K562 (cell line): ENCODE results near the gene FXYD3. TPM values are rescaled to one million over a fixed set of nuclear protein-coding genes. Genes with fewer than 3 reads are reported as not detected.
A peak's percentile ranks its signal among the peaks of the same experiment; 100 is the strongest.

Source experiments
- ATAC-seq: fragments of 200-7000 bp; cut with Tn5 transposase; 3 replicates; pipeline ENCODE4 v1.9.1; 2020; ENCODE audit warnings: moderate library complexity
- BruUV-seq: library from RNA; stranded (reverse); fragments of 400-500 nt; replicated peaks from 2 replicates; lab custom pipeline; 2021; lab: Mats Ljungman, UMichigan
- CTCF ChIA-PET: fragments of 300-600 bp; formaldehyde crosslinking; extraction: SDS; loops from one replicate; lab custom pipeline; 2021; ENCODE audit warnings: low intra/inter-chr PET ratio; lab: Yijun Ruan, JAX
- POLR2A ChIA-PET: fragments of 300-600, 350-650 bp; sonication (Branson Sonifier 250); formaldehyde crosslinking; extraction: SDS; loops from one replicate; lab custom pipeline; 2021; ENCODE audit warnings: antibody characterized with exemption, inconsistent platforms; lab: Yijun Ruan, JAX
- DNase-seq, 4 experiments: peaks; one replicate each; pipeline versions ENCODE4 v3.0.0 to v3.0.0-alpha.2; 2011 to 2018; ENCODE audit warnings: low spot score in 3 of 4, mixed read lengths in 3 of 4; ENCODE audit errors: extremely low read depth in 1 of 4
- FAIRE-seq: peaks from 2 replicates; lab custom pipeline; 2011; peaks lifted over from hg19 to GRCh38; lab: Jason Lieb, UNC
- H2AFZ ChIP-seq: 2 replicates; pipeline ENCODE4 v1.6.0; 2011; ENCODE audit warnings: low read depth, low read length, control low read depth, inconsistent platforms
- H3K27ac ChIP-seq: fragments of 200-600 bp; 3 replicates; pipeline ENCODE4 v1.8.0; 2011; ENCODE audit warnings: low read depth, mild to moderate bottlenecking, control low read depth, inconsistent platforms, low read length, moderate library complexity, mixed read lengths; ENCODE audit errors: extremely low read depth
- H3K27me3 ChIP-seq, 2 experiments: fragments of 300-600 bp in 1 of 2; 2 replicates in 1 of 2; 3 replicates in 1 of 2; pipeline versions ENCODE4 v1.6.0 to v1.8.0; 2011; ENCODE audit warnings: inconsistent platforms in 2 of 2, low read length in 2 of 2, mild to moderate bottlenecking in 1 of 2, mixed read lengths in 1 of 2, moderate library complexity in 1 of 2; ENCODE audit not compliant: control insufficient read depth in 2 of 2, insufficient read depth in 2 of 2
- H3K36me3 ChIP-seq: fragments of 300-600 bp; 3 replicates; pipeline ENCODE4 v1.8.0; 2011; ENCODE audit warnings: mild to moderate bottlenecking, low read length, inconsistent platforms; ENCODE audit not compliant: control insufficient read depth, insufficient read depth
- H3K4me1 ChIP-seq, 2 experiments: fragments of 200-600 bp in 1 of 2; replicated peaks in 1 of 2; 2 replicates in 1 of 2; 3 replicates in 1 of 2; pipeline versions ENCODE4 v1.5.1 to v1.8.0; 2011; ENCODE audit warnings: inconsistent platforms in 2 of 2, low read length in 2 of 2, mild to moderate bottlenecking in 1 of 2, mixed read lengths in 1 of 2, moderate library complexity in 1 of 2; ENCODE audit not compliant: control insufficient read depth in 2 of 2, insufficient read depth in 2 of 2
- H3K4me2 ChIP-seq: 2 replicates; pipeline ENCODE4 v1.6.1; 2011; ENCODE audit warnings: low read length, control low read depth, inconsistent platforms, mixed read lengths; ENCODE audit not compliant: insufficient read depth
- H3K4me3 ChIP-seq: fragments of 200-600 bp; sonication (generic), shearing (Covaris generic); 2 replicates; pipeline ENCODE4 v1.5.1; 2016; ENCODE audit warnings: control low read depth, inconsistent platforms
- H3K79me2 ChIP-seq: fragments of 200-600 bp; 3 replicates; pipeline ENCODE4 v1.8.0; 2011; ENCODE audit warnings: low read length, inconsistent platforms; ENCODE audit not compliant: control insufficient read depth, insufficient read depth
- H3K9ac ChIP-seq, 2 experiments: 2 replicates each; pipeline versions ENCODE4 v1.6.0 to v1.6.1; 2011; ENCODE audit warnings: low read depth in 2 of 2, low read length in 2 of 2, control low read depth in 1 of 2, inconsistent platforms in 1 of 2, mild to moderate bottlenecking in 1 of 2, mixed read lengths in 1 of 2; ENCODE audit not compliant: insufficient read depth in 1 of 2
- H3K9me1 ChIP-seq: one replicate; pipeline ENCODE4 v1.6.0; 2011; ENCODE audit warnings: inconsistent platforms, mild to moderate bottlenecking, low read length, moderate library complexity; ENCODE audit not compliant: control insufficient read depth, insufficient read depth
- H3K9me3 ChIP-seq: replicated peaks from 2 replicates; pipeline ENCODE4 v1.5.1; 2011; ENCODE audit warnings: low read depth, low read length, inconsistent platforms; ENCODE audit not compliant: control insufficient read depth, insufficient read depth
- H4K20me1 ChIP-seq: replicated peaks from 2 replicates; pipeline ENCODE4 v1.6.1; 2011; ENCODE audit warnings: low read length, inconsistent platforms, mixed read lengths; ENCODE audit not compliant: control insufficient read depth, insufficient read depth
- GMEB1 ChIP-seq: fragments of 250-450 bp; sonication (Bioruptor Pico); IDR thresholded peaks from 2 replicates; pipeline ENCODE4 v1.4.0; 2020; ENCODE audit warnings: mild to moderate bottlenecking
- NCOA6 ChIP-seq: fragments of 450-650 bp; IDR thresholded peaks from 2 replicates; pipeline ENCODE4 v1.6.1; 2017; ENCODE audit warnings: mild to moderate bottlenecking
- NFIC ChIP-seq: fragments of 450-650 bp; IDR thresholded peaks from 2 replicates; pipeline ENCODE4 v1.6.1; 2017; ENCODE audit warnings: mild to moderate bottlenecking, inconsistent platforms
- REST ChIP-seq, 2 experiments: fragments of 450-650 bp; formaldehyde crosslinking in 1 of 2; IDR thresholded peaks; 2 replicates each; pipeline versions ENCODE4 v1.4.0 to v1.6.1; 2014 to 2020; ENCODE audit warnings: mild to moderate bottlenecking in 2 of 2, borderline replicate concordance in 1 of 2, low read depth in 1 of 2
- SIN3A ChIP-seq, 2 experiments: fragments of 150-350 bp in 1 of 2; IDR thresholded peaks; 2 replicates each; pipeline ENCODE4 v1.6.1; 2011 to 2016; ENCODE audit warnings: borderline replicate concordance in 2 of 2, low read depth in 2 of 2, low read length in 2 of 2, mild to moderate bottlenecking in 2 of 2, moderate library complexity in 2 of 2; ENCODE audit not compliant: control insufficient read depth in 1 of 2
- VEZF1 ChIP-seq: fragments of 200-800 bp; sonication (Bioruptor generic); IDR thresholded peaks from 2 replicates; pipeline ENCODE4 v1.6.1; 2017; ENCODE audit warnings: missing genetic modification characterization, missing compliant biosample characterization
- ZBTB12 ChIP-seq: fragments of 250-450 bp; sonication (Bioruptor Pico); IDR thresholded peaks from 2 replicates; pipeline ENCODE4 v1.4.0; 2020
- WGBS: fragments of 100-300 bp; shearing (Covaris generic); methylation state at CpG from one replicate; pipeline ENCODE4 v1.1.6; 2016; ENCODE audit warnings: low coverage, mixed read lengths; ENCODE audit not compliant: insufficient coverage; ENCODE audit errors: missing lambda C conversion rate; 5-methylcytosine and 5-hydroxymethylcytosine counted together
- in situ Hi-C: fragments of 300-500 bp; cut with MboI; formaldehyde crosslinking; loops from 4 replicates; pipeline ENCODE4 v1.15.0; 2018; ENCODE audit warnings: inconsistent platforms, mixed read lengths
- intact Hi-C: fragments of 100-400 bp; cut with micrococcal nuclease; formaldehyde crosslinking; loops from 2 replicates; pipeline ENCODE4 v1.14.2; 2022
- polyA plus RNA-seq, 8 experiments: library from polyadenylated mRNA; depleted of rRNA in 4 of 8; stranded (reverse) in 5 of 8; unstranded in 3 of 8; fragments of >200 nt; fragmentation: Nextera tagmentation in 2 of 8; fragmentation: Illumina TruSeq in 1 of 8; extraction: Ambion mirVana in 2 of 8; extraction: Trizol in 1 of 8; gene quantifications; 2 replicates each; pipeline versions ENCODE4 v1.2.1 to v1.2.3, GENCODE V29; 2011 to 2014; ENCODE audit warnings: inconsistent platforms in 1 of 8, missing spikeins in 1 of 8
- total RNA-seq, 7 experiments: library from RNA; depleted of rRNA in 6 of 7; stranded (reverse); fragments of >200 nt in 6 of 7; fragmentation: Illumina TruSeq in 2 of 7; extraction: Trizol in 2 of 7; gene quantifications; 2 replicates each; pipeline versions ENCODE4 v1.2.1 to v1.2.3, GENCODE V29; 2011 to 2021; ENCODE audit warnings: low replicate concordance in 1 of 7

The FXYD3 gene
- total and polyA plus RNA-seq, 9 of the 15 experiments (the other 6 are each of a cell fraction or from before 2014, with no cell fraction given): 0.24 TPM; not detected in 8

- TF ChIP-seq VEZF1 (CRISPR knock-in tag) (0 out of 2 replicates have a peak, but pooled peaks have one; percentile 16), REST (IDR thresholded peaks at IDR 0.05; ENCODE audit: borderline replicate concordance) (0 out of 2 replicates have a peak, but pooled peaks have one; percentile 9), REST (CRISPR knock-in tag; IDR thresholded peaks at IDR 0.05; ENCODE audit: low read depth) (no peak), SIN3A (IDR thresholded peaks at IDR 0.05; ENCODE audit: borderline replicate concordance in 2 of 2, control insufficient read depth in 1 of 2, low read depth in 2 of 2, low read length in 2 of 2) (no peak), GMEB1 (CRISPR knock-in tag) (no peak), ZBTB12 (CRISPR knock-in tag) (no peak), NCOA6 (no peak), NFIC (no peak)
- whole genome bisulfite sequencing: 40% methylated on average over 5 of the region's 9 CpGs
- peak overlapping the region in 1 of 2 experiments; percentile 86; a peak in 2 of 4 replicates for H3K9ac ChIP-seq
- no TSS peak for BruUV-seq
- ATAC-seq (peak; percentile 53), DNase-seq (peak; percentile 44 to 57 (median 52)), FAIRE-seq (no peak)
- H3K9me1 ChIP-seq: no peaks in the 10 kb centered on the region
- no peaks in the 10 kb centered on the region for H4K20me1 ChIP-seq
- in situ Hi-C loops: no loop called here
- H3K4me3 ChIP-seq: no peak overlapping the region
- CTCF ChIA-PET: no interaction called here
- H3K9me3 ChIP-seq: no peaks in the 10 kb centered on the region
- 0 out of 3 replicates have a peak overlapping the region, but pooled peaks have one; percentile 8 for H3K27ac ChIP-seq
- no peak overlapping the region for H3K4me2 ChIP-seq
- POLR2A ChIA-PET: interaction anchor here (0.7 to 1.2 kb wide), 2 partner anchors 10 to 13 kb away, joined by 4 to 6 read pairs; no protein-coding TSS in a partner anchor
- peak overlapping the region; percentile 77 for H2AFZ ChIP-seq
- peaks cover 0 to 9% of the 10 kb centered on the region in 2 experiments; a peak in 3 of 5 replicates for H3K27me3 ChIP-seq
- peaks cover 26 to 47% of the 10 kb centered on the region in 2 experiments for H3K4me1 ChIP-seq
- H3K36me3 ChIP-seq: no peaks in the 10 kb centered on the region
- intact Hi-C loops: no loop called here
- H3K79me2 ChIP-seq: no peaks in the 10 kb centered on the region
These were observed 4.6 kb upstream of the FXYD3 start for GRCh38 chr19:35110974-35111373.
